ENCODE measurements around the gene DDC. TPM values are rescaled to one million over a fixed set of nuclear protein-coding genes. Genes with fewer than 3 reads are reported as not detected.

The DDC gene
- polyA plus RNA-seq (2013) = 0.26 TPM in 1 of 2 replicates, not detected in the other

- H3K4ac ChIP-seq (ENCODE audit: low read depth, low read length) = no peak within 1 kb of the TSS
- H4K12ac ChIP-seq (ENCODE audit: low read depth, low read length) = no peak within 1 kb of the TSS
- H2BK12ac ChIP-seq (ENCODE audit: low read length) = no peak within 1 kb of the TSS
- no peak within 1 kb of the TSS for H2BK5ac ChIP-seq (ENCODE audit: low read depth, low read length, poor library complexity)
- no peaks in the 10 kb centered on the region for H3K27me3 ChIP-seq (ENCODE audit: insufficient read depth, low read length)
- no peak within 1 kb of the TSS for H3K4me2 ChIP-seq (ENCODE audit: low read length)
- no peaks in the 10 kb centered on the region for H3K4me1 ChIP-seq (ENCODE audit: control insufficient read depth in 1 of 2, insufficient read depth in 2 of 2, low read length in 2 of 2)
- H3K9me3 ChIP-seq (ENCODE audit: insufficient read depth, low read depth, low read length) = peaks cover 4% of the 10 kb centered on the region
- no peak within 1 kb of the TSS for H3K18ac ChIP-seq (ENCODE audit: low read length)
- no peaks in the 10 kb centered on the region for H3K79me1 ChIP-seq (ENCODE audit: low read length)
- H2AFZ ChIP-seq (ENCODE audit: insufficient read depth, low read length, poor library complexity) = no peak within 1 kb of the TSS
- H3K79me2 ChIP-seq (ENCODE audit: control insufficient read depth, insufficient read depth, low read length, poor library complexity) = no peaks in the 10 kb centered on the region
- no peak within 1 kb of the TSS for H2AK5ac ChIP-seq (ENCODE audit: low read length)
- H3K36me3 ChIP-seq (ENCODE audit: control insufficient read depth in 1 of 2, insufficient read depth in 2 of 2, low read length in 2 of 2) = no peaks in the 10 kb centered on the region
- no peak within 1 kb of the TSS for H3K9ac ChIP-seq (ENCODE audit: low read length)
- H3K4me3 ChIP-seq (ENCODE audit: low read depth, low read length) = no peak within 1 kb of the TSS
- peak in 1 of 2 donors; percentile 50 for DNase-seq
- H2BK120ac ChIP-seq (ENCODE audit: insufficient read depth, low read length, poor library complexity) = no peak within 1 kb of the TSS
- H3K27ac ChIP-seq (ENCODE audit: low read depth, low read length) = no peak within 1 kb of the TSS
- no CpG with 5 or more reads among the region's 8 CpGs for WGBS (ENCODE audit: extremely low coverage, insufficient coverage, insufficient read length)
- H3K23ac ChIP-seq (ENCODE audit: low read length) = no peak within 1 kb of the TSS
- no peak within 1 kb of the TSS for H4K8ac ChIP-seq (ENCODE audit: low read depth, low read length)
- H3K14ac ChIP-seq (ENCODE audit: low read length) = no peak within 1 kb of the TSS
- H4K91ac ChIP-seq (ENCODE audit: low read depth, low read length) = no peak within 1 kb of the TSS
These were observed at the start of gene DDC for GRCh38 chr7:50564640-50565558. DDC (minus strand) TSS chr7:50565405; CDS start chr7:50544085, 21,320 bp downstream.

GRCh38 chr7:50613473-50613872 is 48.3 kb upstream of the DDC start:
- Histone ChIP-seq H2BK12ac (ENCODE audit: low read length) (no peak overlapping the region), H3K4ac (ENCODE audit: low read depth, low read length) (no peak overlapping the region), H2BK120ac (ENCODE audit: insufficient read depth, low read length, poor library complexity) (no peak overlapping the region), H3K18ac (ENCODE audit: low read length) (no peak overlapping the region), H3K4me1 (ENCODE audit: control insufficient read depth in 1 of 2, insufficient read depth in 2 of 2, low read length in 2 of 2) (peaks cover 8 to 10% of the 10 kb centered on the region in 2 experiments), H3K27ac (ENCODE audit: low read depth, low read length) (no peak overlapping the region), H3K79me2 (ENCODE audit: control insufficient read depth, insufficient read depth, low read length, poor library complexity) (no peaks in the 10 kb centered on the region), H3K23ac (ENCODE audit: low read length) (no peak overlapping the region), H3K27me3 (ENCODE audit: insufficient read depth, low read length) (no peaks in the 10 kb centered on the region), H3K4me2 (ENCODE audit: low read length) (no peak overlapping the region), H3K4me3 (ENCODE audit: low read depth, low read length) (no peak overlapping the region), H3K9ac (ENCODE audit: low read length) (no peak overlapping the region), H4K8ac (ENCODE audit: low read depth, low read length) (no peak overlapping the region), H3K14ac (ENCODE audit: low read length) (no peak overlapping the region), H2AFZ (ENCODE audit: insufficient read depth, low read length, poor library complexity) (no peak overlapping the region), H3K79me1 (ENCODE audit: low read length) (no peaks in the 10 kb centered on the region), H2AK5ac (ENCODE audit: low read length) (no peak overlapping the region), H3K9me3 (ENCODE audit: insufficient read depth, low read depth, low read length) (no peaks in the 10 kb centered on the region), H2BK5ac (ENCODE audit: low read depth, low read length, poor library complexity) (no peak overlapping the region), H4K91ac (ENCODE audit: low read depth, low read length) (no peak overlapping the region), H4K12ac (ENCODE audit: low read depth, low read length) (no peak overlapping the region), H3K36me3 (ENCODE audit: control insufficient read depth in 1 of 2, insufficient read depth in 2 of 2, low read length in 2 of 2) (peaks cover 10 to 20% of the 10 kb centered on the region in 2 experiments)
- WGBS (ENCODE audit: extremely low coverage, insufficient coverage, insufficient read length) = no CpG with 5 or more reads among the region's 8 CpGs
- DNase-seq = no peak

GRCh38 chr7:50612704-50613103 is 47.5 kb upstream of the DDC start:
- H3K9me3 ChIP-seq (ENCODE audit: insufficient read depth, low read depth, low read length) = no peaks in the 10 kb centered on the region
- WGBS (ENCODE audit: extremely low coverage, insufficient coverage, insufficient read length) = no CpG with 5 or more reads among the region's 5 CpGs
- no peak overlapping the region for H3K4me2 ChIP-seq (ENCODE audit: low read length)

GRCh38 chr7:50610521-50611277 is 45.5 kb upstream of the DDC start:
- no peak overlapping the region for H3K14ac ChIP-seq (ENCODE audit: low read length)

More at GRCh38 chr7:50612704-50613103, 47.5 kb upstream of the DDC start:
- Histone ChIP-seq H2AK5ac (ENCODE audit: low read length) (no peak overlapping the region), H3K18ac (ENCODE audit: low read length) (no peak overlapping the region), H3K36me3 (ENCODE audit: control insufficient read depth in 1 of 2, insufficient read depth in 2 of 2, low read length in 2 of 2) (peaks cover 10 to 20% of the 10 kb centered on the region in 2 experiments), H2BK120ac (ENCODE audit: insufficient read depth, low read length, poor library complexity) (no peak overlapping the region), H4K8ac (ENCODE audit: low read depth, low read length) (no peak overlapping the region), H3K79me1 (ENCODE audit: low read length) (no peaks in the 10 kb centered on the region), H3K27ac (ENCODE audit: low read depth, low read length) (no peak overlapping the region), H3K23ac (ENCODE audit: low read length) (no peak overlapping the region), H3K9ac (ENCODE audit: low read length) (no peak overlapping the region), H3K4me1 (ENCODE audit: control insufficient read depth in 1 of 2, insufficient read depth in 2 of 2, low read length in 2 of 2) (peaks cover 6 to 8% of the 10 kb centered on the region in 2 experiments), H2AFZ (ENCODE audit: insufficient read depth, low read length, poor library complexity) (no peak overlapping the region), H3K14ac (ENCODE audit: low read length) (no peak overlapping the region), H2BK12ac (ENCODE audit: low read length) (no peak overlapping the region), H3K4me3 (ENCODE audit: low read depth, low read length) (no peak overlapping the region), H2BK5ac (ENCODE audit: low read depth, low read length, poor library complexity) (no peak overlapping the region), H4K91ac (ENCODE audit: low read depth, low read length) (no peak overlapping the region), H3K79me2 (ENCODE audit: control insufficient read depth, insufficient read depth, low read length, poor library complexity) (no peaks in the 10 kb centered on the region), H3K4ac (ENCODE audit: low read depth, low read length) (no peak overlapping the region), H4K12ac (ENCODE audit: low read depth, low read length) (no peak overlapping the region), H3K27me3 (ENCODE audit: insufficient read depth, low read length) (no peaks in the 10 kb centered on the region)
- no peak for DNase-seq

More at GRCh38 chr7:50610521-50611277, 45.5 kb upstream of the DDC start:
- no peak overlapping the region for H4K91ac ChIP-seq (ENCODE audit: low read depth, low read length)
- H3K79me1 ChIP-seq (ENCODE audit: low read length) = no peaks in the 10 kb centered on the region
- no peaks in the 10 kb centered on the region for H3K79me2 ChIP-seq (ENCODE audit: control insufficient read depth, insufficient read depth, low read length, poor library complexity)
- no peak overlapping the region for H2BK12ac ChIP-seq (ENCODE audit: low read length)
- H3K18ac ChIP-seq (ENCODE audit: low read length) = no peak overlapping the region
- H2BK120ac ChIP-seq (ENCODE audit: insufficient read depth, low read length, poor library complexity) = no peak overlapping the region
- H3K9ac ChIP-seq (ENCODE audit: low read length) = no peak overlapping the region
- no peak overlapping the region for H3K27ac ChIP-seq (ENCODE audit: low read depth, low read length)
- H2AFZ ChIP-seq (ENCODE audit: insufficient read depth, low read length, poor library complexity) = no peak overlapping the region
- no peak overlapping the region for H3K4ac ChIP-seq (ENCODE audit: low read depth, low read length)
- H2AK5ac ChIP-seq (ENCODE audit: low read length) = no peak overlapping the region
- DNase-seq = peak in 1 of 2 donors; percentile 33
- WGBS (ENCODE audit: extremely low coverage, insufficient coverage, insufficient read length) = no CpG with 5 or more reads among the region's 6 CpGs
- H3K4me3 ChIP-seq (ENCODE audit: low read depth, low read length) = no peak overlapping the region
- peaks cover 15 to 27% of the 10 kb centered on the region in 2 experiments for H3K36me3 ChIP-seq (ENCODE audit: control insufficient read depth in 1 of 2, insufficient read depth in 2 of 2, low read length in 2 of 2)
- H2BK5ac ChIP-seq (ENCODE audit: low read depth, low read length, poor library complexity) = no peak overlapping the region
- H4K8ac ChIP-seq (ENCODE audit: low read depth, low read length) = no peak overlapping the region
- peaks cover 6 to 8% of the 10 kb centered on the region in 2 experiments for H3K4me1 ChIP-seq (ENCODE audit: control insufficient read depth in 1 of 2, insufficient read depth in 2 of 2, low read length in 2 of 2)
- no peaks in the 10 kb centered on the region for H3K9me3 ChIP-seq (ENCODE audit: insufficient read depth, low read depth, low read length)
- H4K12ac ChIP-seq (ENCODE audit: low read depth, low read length) = no peak overlapping the region
- H3K4me2 ChIP-seq (ENCODE audit: low read length) = no peak overlapping the region
- no peak overlapping the region for H3K23ac ChIP-seq (ENCODE audit: low read length)
- H3K27me3 ChIP-seq (ENCODE audit: insufficient read depth, low read length) = no peaks in the 10 kb centered on the region

All from trophoblast cell (in vitro differentiated cells and primary cell).